Peyer's patch (tissue), 4 donors: ENCODE data around the gene C6orf52.

Experiments
- CTCF ChIP-seq, 6 experiments: fragments of 450-650 bp in 4 of 6; fragments of 200-600 bp in 2 of 6; sonication (generic) in 1 of 6; IDR thresholded peaks; one replicate each; pipeline ENCODE4 v1.5.1; 2017 to 2019; ENCODE audit warnings: antibody characterized with exemption in 6 of 6, mild to moderate bottlenecking in 3 of 6, moderate library complexity in 1 of 6
- POLR2A ChIP-seq, 2 donors: fragments of 450-650 bp; IDR thresholded peaks; one replicate each; pipeline ENCODE4 v1.5.1; 2017; ENCODE audit warnings: antibody characterized with exemption in 2 of 2, mild to moderate bottlenecking in 2 of 2, moderate library complexity in 2 of 2

DNA sequence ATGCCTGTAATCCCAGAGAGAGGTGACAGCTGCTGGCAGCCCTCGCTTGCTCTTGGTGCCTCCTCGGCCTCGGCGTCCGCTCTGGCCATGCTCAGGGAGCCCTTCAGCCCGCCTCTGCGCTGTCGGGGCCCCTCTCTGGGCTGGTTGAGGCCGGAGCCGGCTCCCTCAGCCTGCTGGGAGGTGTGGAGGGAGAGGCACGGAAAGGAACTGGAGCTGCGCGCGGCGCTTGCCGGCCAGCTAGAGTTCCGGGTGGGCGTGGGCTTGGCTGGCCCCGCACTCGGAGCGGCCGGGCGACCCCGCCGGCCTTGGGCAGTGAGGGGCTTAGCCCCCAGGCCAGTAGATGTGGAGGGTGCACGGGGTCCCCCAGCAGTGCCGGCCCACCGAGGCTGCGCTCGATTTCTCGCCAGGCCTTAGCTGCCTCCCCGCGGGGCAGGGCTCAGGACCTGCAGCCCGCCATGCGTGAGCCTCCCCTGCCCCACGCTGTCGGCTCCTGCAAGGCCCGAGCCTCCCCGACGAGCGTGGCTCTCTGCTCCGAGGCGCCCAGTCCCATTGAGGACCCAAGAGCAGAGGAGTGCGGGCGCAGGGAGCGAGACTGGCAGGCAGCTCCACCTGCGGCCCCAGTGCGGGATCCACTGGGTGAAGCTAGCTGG, 34.6 kb downstream of the C6orf52 start:
- TF ChIP-seq CTCF (IDR thresholded peaks at IDR 0.05) (no peak), POLR2A (IDR thresholded peaks at IDR 0.05) (no peak)
